Endothelial cell of umbilical vein (primary cell): Measurements from ENCODE around the gene OR2B2. TPM values are rescaled to one million over a fixed set of nuclear protein-coding genes. Genes with fewer than 3 reads are reported as not detected.

ENCODE experiments used
- BruUV-seq: library from RNA; stranded (reverse); fragments of 400-500 nt; replicated peaks from 2 replicates; lab custom pipeline; 2021; lab: Mats Ljungman, UMichigan
- CTCF ChIA-PET: fragments of 300-600, 350-600 bp; sonication (Branson Sonifier 250); formaldehyde crosslinking; loops from one replicate; lab custom pipeline; 2021; ENCODE audit warnings: antibody characterized with exemption, inconsistent platforms; lab: Charles Lee
- POLR2A ChIA-PET: fragments of 300-600, 350-600 bp; sonication (Branson Sonifier 250); formaldehyde crosslinking; loops from one replicate; lab custom pipeline; 2021; ENCODE audit warnings: antibody characterized with exemption, inconsistent platforms; lab: Charles Lee
- DNase-seq: peaks from one replicate; pipeline ENCODE4 v3.0.0-alpha.2; 2011; ENCODE audit warnings: low read depth, low spot score
- FAIRE-seq: peaks from 2 replicates; lab custom pipeline; 2011; peaks lifted over from hg19 to GRCh38; lab: Jason Lieb, UNC
- H2AFZ ChIP-seq: 2 replicates; pipeline ENCODE4 v1.6.0; 2012; ENCODE audit warnings: low read depth, low read length, control low read depth, inconsistent platforms
- H3K27ac ChIP-seq: 2 replicates; pipeline ENCODE4 v1.5.1; 2011; ENCODE audit warnings: low read depth, mild to moderate bottlenecking, control low read depth, low read length, moderate library complexity; ENCODE audit not compliant: insufficient read depth
- H3K27me3 ChIP-seq, 2 experiments: 2 replicates each; pipeline versions ENCODE4 v1.6.0 to v1.6.1; 2011; ENCODE audit warnings: low read length in 2 of 2, mixed read lengths in 1 of 2; ENCODE audit not compliant: control insufficient read depth in 2 of 2, insufficient read depth in 2 of 2
- H3K36me3 ChIP-seq, 2 experiments: 2 replicates in 1 of 2; 3 replicates in 1 of 2; pipeline ENCODE4 v1.5.1; 2011; ENCODE audit warnings: low read length in 2 of 2, mild to moderate bottlenecking in 1 of 2, moderate library complexity in 1 of 2; ENCODE audit not compliant: control insufficient read depth in 2 of 2, insufficient read depth in 2 of 2; ENCODE audit errors: extremely low read depth in 1 of 2
- H3K4me1 ChIP-seq: 3 replicates; pipeline ENCODE4 v1.5.1; 2011; ENCODE audit warnings: mild to moderate bottlenecking, low read length; ENCODE audit not compliant: control insufficient read depth, insufficient read depth; ENCODE audit errors: extremely low read depth
- H3K4me2 ChIP-seq: 2 replicates; pipeline ENCODE4 v1.6.1; 2011; ENCODE audit warnings: low read length, control low read depth, mixed read lengths; ENCODE audit not compliant: insufficient read depth
- H3K4me3 ChIP-seq, 3 experiments: fragments of 200-600 bp in 1 of 3; sonication (generic), shearing (Covaris generic) in 1 of 3; replicated peaks in 1 of 3; 2 replicates each; pipeline ENCODE4 v1.5.1; 2011 to 2016; ENCODE audit warnings: control low read depth in 3 of 3, low read length in 3 of 3, mild to moderate bottlenecking in 2 of 3, inconsistent platforms in 1 of 3, low read depth in 1 of 3, moderate library complexity in 1 of 3; ENCODE audit not compliant: insufficient read depth in 1 of 3
- H3K79me2 ChIP-seq: 2 replicates; pipeline ENCODE4 v1.6.0; 2012; ENCODE audit warnings: low read length, inconsistent platforms; ENCODE audit not compliant: control insufficient read depth, insufficient read depth
- H3K9ac ChIP-seq: replicated peaks from 2 replicates; pipeline ENCODE3; 2011; ENCODE audit warnings: low read length, control low read depth; ENCODE audit not compliant: insufficient read depth; ENCODE audit errors: extremely low read depth
- H3K9me1 ChIP-seq: replicated peaks from 3 replicates; pipeline ENCODE4 v1.6.0; 2011; ENCODE audit warnings: mild to moderate bottlenecking, low read length; ENCODE audit not compliant: control insufficient read depth, insufficient read depth; ENCODE audit errors: extremely low read depth
- H3K9me3 ChIP-seq: replicated peaks from 2 replicates; pipeline ENCODE4 v1.5.1; 2012; ENCODE audit warnings: low read length, inconsistent platforms; ENCODE audit not compliant: control insufficient read depth, insufficient read depth
- H4K20me1 ChIP-seq: replicated peaks from 2 replicates; pipeline ENCODE3; 2011; ENCODE audit warnings: mild to moderate bottlenecking, low read length; ENCODE audit not compliant: control insufficient read depth, insufficient read depth; ENCODE audit errors: extremely low read depth
- CTCF ChIP-seq, 2 donors: IDR thresholded peaks; 1 replicate in 1 of 2; 2 replicates in 1 of 2; pipeline ENCODE4 v1.5.1; 2011; ENCODE audit warnings: low read length in 2 of 2, mild to moderate bottlenecking in 2 of 2, moderate library complexity in 2 of 2, control low read depth in 1 of 2, inconsistent platforms in 1 of 2, low read depth in 1 of 2; ENCODE audit not compliant: insufficient read depth in 1 of 2; ENCODE audit errors: extremely low read depth in 1 of 2
- EZH2 ChIP-seq: IDR thresholded peaks from 2 replicates; pipeline ENCODE4 v1.6.1; 2012; ENCODE audit warnings: borderline replicate concordance, low read depth, mild to moderate bottlenecking, moderate library complexity, low read length, inconsistent platforms; ENCODE audit not compliant: severe bottlenecking
- FOS ChIP-seq: IDR thresholded peaks from 2 replicates; pipeline ENCODE4 v1.6.1; 2011; ENCODE audit warnings: mild to moderate bottlenecking, low read length, moderate library complexity, borderline replicate concordance; ENCODE audit not compliant: insufficient read depth
- GATA2 ChIP-seq: IDR thresholded peaks from 2 replicates; pipeline ENCODE4 v1.7.0; 2011; ENCODE audit warnings: low read depth, mild to moderate bottlenecking, moderate library complexity, mixed read lengths, low read length; ENCODE audit not compliant: insufficient read length, insufficient read depth
- JUN ChIP-seq: IDR thresholded peaks from 2 replicates; pipeline ENCODE4 v1.6.1; 2011; ENCODE audit warnings: borderline replicate concordance, low read depth; ENCODE audit not compliant: insufficient read length, insufficient read depth
- MAX ChIP-seq: IDR thresholded peaks from 2 replicates; pipeline ENCODE4 v1.6.1; 2011; ENCODE audit not compliant: insufficient read depth, insufficient read length
- MYC ChIP-seq: IDR thresholded peaks from one replicate; pipeline ENCODE4 v1.6.1; 2011; ENCODE audit warnings: mild to moderate bottlenecking, low read depth, low read length
- POLR2A ChIP-seq: IDR thresholded peaks from 2 replicates; pipeline ENCODE4 v1.6.1; 2012; ENCODE audit warnings: low read depth, mild to moderate bottlenecking, control low read depth, low read length
- POLR2AphosphoS5 ChIP-seq: IDR thresholded peaks from 2 replicates; pipeline ENCODE4 v1.6.1; 2012; ENCODE audit warnings: low read depth, mild to moderate bottlenecking, control low read depth, low read length, moderate library complexity; ENCODE audit not compliant: insufficient read depth
- dilution Hi-C: fragments of 300-500 bp; cut with MboI; formaldehyde crosslinking; loops from one replicate; pipeline ENCODE4 v1.15.0; 2019; ENCODE audit warnings: low sequenced_read_pairs; ENCODE audit not compliant: extremely low pct_ligation_motif_present
- intact Hi-C: fragments of 100-400 bp; cut with micrococcal nuclease; formaldehyde crosslinking; loops from one replicate; pipeline ENCODE4 v1.10.0; 2022
- polyA plus RNA-seq, 4 experiments: library from polyadenylated mRNA; depleted of rRNA in 3 of 4; stranded (reverse) in 3 of 4; unstranded in 1 of 4; fragments of >200 nt; gene quantifications; 2 replicates each; pipeline versions ENCODE4 v1.2.1 to v1.2.3, GENCODE V29; 2011 to 2012; ENCODE audit warnings: missing spikeins in 1 of 4
- total RNA-seq: library from RNA; stranded (reverse); gene quantifications from 2 replicates; pipeline ENCODE4 v1.2.3, GENCODE V29; 2021

Gene OR2B2
- total and polyA plus RNA-seq, 2 donors (not counting 3 experiments of a cell fraction or from before 2014, with no cell fraction given) = not detected

GRCh38 chr6:27896398-27896796 lies 15.8 kb downstream of the OR2B2 start:
- TF ChIP-seq MAX = no peak
- TF ChIP-seq EZH2 = no peak
- TF ChIP-seq CTCF (IDR thresholded peaks at IDR 0.05; ENCODE audit: extremely low read depth in 1 of 2, insufficient read depth in 1 of 2, low read depth in 1 of 2, low read length in 2 of 2) = no peak
- TF ChIP-seq FOS = no peak
- no peak for TF ChIP-seq POLR2A
- TF ChIP-seq MYC = no peak
- TF ChIP-seq JUN = no peak
- no peak for TF ChIP-seq GATA2
- no peak for TF ChIP-seq POLR2AphosphoS5
- Histone ChIP-seq H3K4me2 (no peak overlapping the region), H2AFZ (no peak overlapping the region), H3K4me3 (no peak overlapping the region), H4K20me1 (no peaks in the 10 kb centered on the region), H3K36me3 (no peaks in the 10 kb centered on the region), H3K9me1 (no peaks in the 10 kb centered on the region), H3K79me2 (no peaks in the 10 kb centered on the region), H3K27me3 (no peaks in the 10 kb centered on the region), H3K9me3 (no peaks in the 10 kb centered on the region), H3K4me1 (peaks cover 13% of the 10 kb centered on the region), H3K9ac (no peak overlapping the region), H3K27ac (no peak overlapping the region)
- POLR2A ChIA-PET = interaction anchor here (1.0 to 5.8 kb wide), 5 partner anchors 24 to 1875 kb away, joined by 3 to 130 read pairs (median 7); a partner anchor contains a TSS
- dilution Hi-C loops = no loop called here
- intact Hi-C loops = loop anchor here (5.0 to 10.0 kb wide), 3 partner anchors 282 to 1086 kb away; partner anchors contain the start of gene ZSCAN31
- CTCF ChIA-PET = interaction anchor here (0.6 to 6.3 kb wide), 27 partner anchors 22 to 769 kb away, joined by 3 to 210 read pairs (median 10); a partner anchor contains a TSS
- DNase-seq (no peak), FAIRE-seq (no peak)
- BruUV-seq = no TSS peak
